HEK293 (cell line): Measurements from ENCODE around the gene PEX11G.
A peak's percentile ranks its signal among the peaks of the same experiment; 100 is the strongest.

Experiments
- BCL11A ChIP-seq: fragments of 450-650 bp; formaldehyde crosslinking; IDR thresholded peaks from 2 replicates; pipeline ENCODE4 v1.5.1; 2016; ENCODE audit warnings: low read depth, missing biosample characterization, missing genetic modification characterization
- FEZF1 ChIP-seq: fragments of 450-650 bp; formaldehyde crosslinking; IDR thresholded peaks from 2 replicates; pipeline ENCODE4 v1.5.1; 2016; ENCODE audit warnings: missing biosample characterization, missing genetic modification characterization
- KLF10 ChIP-seq: fragments of 450-650 bp; IDR thresholded peaks from 2 replicates; pipeline ENCODE4 v1.5.1; 2018; ENCODE audit warnings: missing biosample characterization, mild to moderate bottlenecking, missing genetic modification characterization
- KLF16 ChIP-seq: fragments of 450-650 bp; formaldehyde crosslinking; IDR thresholded peaks from 2 replicates; pipeline ENCODE4 v1.5.1; 2017; ENCODE audit warnings: missing biosample characterization, missing genetic modification characterization
- SALL2 ChIP-seq: fragments of 450-650 bp; formaldehyde crosslinking; IDR thresholded peaks from 2 replicates; pipeline ENCODE4 v1.5.0; 2017; ENCODE audit warnings: missing biosample characterization, mild to moderate bottlenecking, missing genetic modification characterization, borderline replicate concordance
- SP7 ChIP-seq: fragments of 450-650 bp; formaldehyde crosslinking; IDR thresholded peaks from 2 replicates; pipeline ENCODE4 v1.5.1; 2016; ENCODE audit warnings: missing biosample characterization, missing genetic modification characterization
- ZFP41 ChIP-seq: fragments of 450-650 bp; formaldehyde crosslinking; IDR thresholded peaks from 2 replicates; pipeline ENCODE4 v1.5.1; 2016; ENCODE audit warnings: missing biosample characterization, missing genetic modification characterization, borderline replicate concordance
- ZNF133 ChIP-seq: fragments of 450-650 bp; formaldehyde crosslinking; IDR thresholded peaks from 2 replicates; pipeline ENCODE4 v1.5.1; 2016; ENCODE audit warnings: missing biosample characterization, missing genetic modification characterization
- ZNF155 ChIP-seq: fragments of 450-650 bp; formaldehyde crosslinking; IDR thresholded peaks from 2 replicates; pipeline ENCODE4 v1.5.1; 2016; ENCODE audit warnings: missing biosample characterization, missing genetic modification characterization
- ZNF248 ChIP-seq: fragments of 450-650 bp; formaldehyde crosslinking; IDR thresholded peaks from 2 replicates; pipeline ENCODE4 v1.5.1; 2017; ENCODE audit warnings: missing biosample characterization, missing genetic modification characterization
- ZNF37A ChIP-seq: fragments of 450-650 bp; IDR thresholded peaks from 2 replicates; pipeline ENCODE4 v1.5.1; 2018; ENCODE audit warnings: missing biosample characterization, missing genetic modification characterization
- ZNF473 ChIP-seq: fragments of 450-650 bp; formaldehyde crosslinking; IDR thresholded peaks from 2 replicates; pipeline ENCODE4 v1.5.1; 2017; ENCODE audit warnings: missing biosample characterization, missing genetic modification characterization
- ZNF48 ChIP-seq: fragments of 450-650 bp; formaldehyde crosslinking; IDR thresholded peaks from 2 replicates; pipeline ENCODE4 v1.5.1; 2016; ENCODE audit warnings: missing biosample characterization, missing genetic modification characterization
- ZNF501 ChIP-seq: fragments of 450-650 bp; formaldehyde crosslinking; IDR thresholded peaks from 2 replicates; pipeline ENCODE4 v1.5.1; 2016; ENCODE audit warnings: missing biosample characterization, missing genetic modification characterization
- ZNF514 ChIP-seq: fragments of 450-650 bp; formaldehyde crosslinking; IDR thresholded peaks from 2 replicates; pipeline ENCODE4 v1.5.1; 2016; ENCODE audit warnings: missing biosample characterization, missing genetic modification characterization
- ZNF548 ChIP-seq: fragments of 450-650 bp; formaldehyde crosslinking; IDR thresholded peaks from 2 replicates; pipeline ENCODE4 v1.5.1; 2016; ENCODE audit warnings: missing biosample characterization, missing genetic modification characterization
- ZNF596 ChIP-seq: fragments of 450-650 bp; IDR thresholded peaks from 2 replicates; pipeline ENCODE4 v1.5.0; 2018; ENCODE audit warnings: missing biosample characterization, mild to moderate bottlenecking, missing genetic modification characterization, moderate library complexity
- ZNF600 ChIP-seq: fragments of 450-650 bp; formaldehyde crosslinking; IDR thresholded peaks from 2 replicates; pipeline ENCODE4 v1.5.1; 2016; ENCODE audit warnings: missing biosample characterization, missing genetic modification characterization
- ZNF629 ChIP-seq: fragments of 450-650 bp; formaldehyde crosslinking; IDR thresholded peaks from 2 replicates; pipeline ENCODE4 v1.5.1; 2017; ENCODE audit warnings: missing biosample characterization, missing genetic modification characterization
- ZNF660 ChIP-seq: fragments of 450-650 bp; IDR thresholded peaks from 2 replicates; pipeline ENCODE4 v1.5.1; 2018; ENCODE audit warnings: missing biosample characterization, mild to moderate bottlenecking, missing genetic modification characterization
- TF ChIP-seq, protein P1 (sequence below): fragments of 450-650 bp; formaldehyde crosslinking; IDR thresholded peaks from 2 replicates; pipeline ENCODE4 v1.5.1; 2017; ENCODE audit warnings: missing biosample characterization, missing genetic modification characterization
- TF ChIP-seq, protein P2 (sequence below): fragments of 450-650 bp; formaldehyde crosslinking; IDR thresholded peaks from 2 replicates; pipeline ENCODE4 v1.5.1; 2016; ENCODE audit warnings: missing biosample characterization, missing genetic modification characterization, borderline replicate concordance
- TF ChIP-seq, protein P3 (sequence below): fragments of 450-650 bp; formaldehyde crosslinking; IDR thresholded peaks from 2 replicates; pipeline ENCODE4 v1.5.1; 2016; ENCODE audit warnings: missing biosample characterization, missing genetic modification characterization
- TF ChIP-seq, protein P4 (sequence below): IDR thresholded peaks from 2 replicates; pipeline ENCODE4 v1.6.1; 2011; ENCODE audit warnings: mild to moderate bottlenecking, low read depth, low read length, borderline replicate concordance
- TF ChIP-seq, protein P5 (sequence below): fragments of 450-650 bp; formaldehyde crosslinking; IDR thresholded peaks from 2 replicates; pipeline ENCODE4 v1.5.1; 2016; ENCODE audit warnings: missing biosample characterization, missing genetic modification characterization
- TF ChIP-seq, protein P6 (sequence below): fragments of 450-650 bp; IDR thresholded peaks from 2 replicates; pipeline ENCODE4 v1.5.1; 2018; ENCODE audit warnings: missing biosample characterization, mild to moderate bottlenecking, missing genetic modification characterization

The PEX11G gene

DNA sequence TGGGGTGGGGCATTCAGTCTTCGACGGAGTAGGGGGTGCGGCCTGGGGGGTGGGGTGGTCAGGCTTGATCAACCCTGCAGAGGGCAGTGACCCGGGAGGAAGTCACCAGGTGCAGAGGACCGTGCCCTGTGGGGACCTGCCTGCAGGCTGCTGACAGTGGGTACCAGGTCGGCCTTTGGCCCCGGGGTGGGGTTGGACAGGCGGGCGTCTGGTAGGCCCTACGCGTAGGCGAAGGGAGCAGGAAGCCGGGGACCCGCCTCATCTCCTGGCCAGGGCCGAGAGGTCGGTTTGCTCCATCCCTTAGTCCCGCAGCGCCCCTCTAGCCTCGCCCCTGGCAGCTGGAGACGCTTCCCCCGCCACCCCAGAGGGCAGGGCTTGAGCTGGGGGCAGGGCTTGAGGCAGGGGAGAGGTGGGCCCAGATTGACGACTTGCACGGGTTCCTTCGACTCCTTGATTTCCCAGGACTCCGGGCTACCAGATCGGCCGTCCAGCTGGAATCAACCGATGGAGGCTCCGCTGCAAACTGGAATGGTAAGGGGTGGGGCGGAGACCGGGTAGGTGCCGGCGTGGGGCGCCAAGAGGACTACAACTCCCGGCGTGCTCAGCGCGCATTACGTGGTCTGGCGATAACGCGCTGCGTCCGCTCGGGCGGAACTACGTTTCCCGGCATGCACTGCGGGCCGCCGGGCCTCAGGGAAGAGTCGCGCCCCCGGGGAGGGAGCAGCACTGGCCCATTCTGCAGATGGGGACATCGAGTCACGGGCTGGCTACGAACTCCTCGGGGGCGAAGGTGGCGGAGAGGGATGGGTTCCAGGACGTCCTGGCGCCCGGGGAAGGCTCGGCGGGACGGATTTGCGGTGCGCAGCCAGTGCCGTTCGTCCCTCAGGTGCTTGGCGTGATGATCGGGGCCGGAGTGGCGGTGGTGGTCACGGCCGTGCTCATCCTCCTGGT lies 46.5 kb upstream of the PEX11G start, which contains the start of gene PNPLA6 (continued):
- TF ChIP-seq, protein P1, sequence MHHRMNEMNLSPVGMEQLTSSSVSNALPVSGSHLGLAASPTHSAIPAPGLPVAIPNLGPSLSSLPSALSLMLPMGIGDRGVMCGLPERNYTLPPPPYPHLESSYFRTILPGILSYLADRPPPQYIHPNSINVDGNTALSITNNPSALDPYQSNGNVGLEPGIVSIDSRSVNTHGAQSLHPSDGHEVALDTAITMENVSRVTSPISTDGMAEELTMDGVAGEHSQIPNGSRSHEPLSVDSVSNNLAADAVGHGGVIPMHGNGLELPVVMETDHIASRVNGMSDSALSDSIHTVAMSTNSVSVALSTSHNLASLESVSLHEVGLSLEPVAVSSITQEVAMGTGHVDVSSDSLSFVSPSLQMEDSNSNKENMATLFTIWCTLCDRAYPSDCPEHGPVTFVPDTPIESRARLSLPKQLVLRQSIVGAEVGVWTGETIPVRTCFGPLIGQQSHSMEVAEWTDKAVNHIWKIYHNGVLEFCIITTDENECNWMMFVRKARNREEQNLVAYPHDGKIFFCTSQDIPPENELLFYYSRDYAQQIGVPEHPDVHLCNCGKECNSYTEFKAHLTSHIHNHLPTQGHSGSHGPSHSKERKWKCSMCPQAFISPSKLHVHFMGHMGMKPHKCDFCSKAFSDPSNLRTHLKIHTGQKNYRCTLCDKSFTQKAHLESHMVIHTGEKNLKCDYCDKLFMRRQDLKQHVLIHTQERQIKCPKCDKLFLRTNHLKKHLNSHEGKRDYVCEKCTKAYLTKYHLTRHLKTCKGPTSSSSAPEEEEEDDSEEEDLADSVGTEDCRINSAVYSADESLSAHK (tag by site-specific recombination) = peak; percentile 61; the same call in 1 of the 2 replicates
- TF ChIP-seq, protein P2, sequence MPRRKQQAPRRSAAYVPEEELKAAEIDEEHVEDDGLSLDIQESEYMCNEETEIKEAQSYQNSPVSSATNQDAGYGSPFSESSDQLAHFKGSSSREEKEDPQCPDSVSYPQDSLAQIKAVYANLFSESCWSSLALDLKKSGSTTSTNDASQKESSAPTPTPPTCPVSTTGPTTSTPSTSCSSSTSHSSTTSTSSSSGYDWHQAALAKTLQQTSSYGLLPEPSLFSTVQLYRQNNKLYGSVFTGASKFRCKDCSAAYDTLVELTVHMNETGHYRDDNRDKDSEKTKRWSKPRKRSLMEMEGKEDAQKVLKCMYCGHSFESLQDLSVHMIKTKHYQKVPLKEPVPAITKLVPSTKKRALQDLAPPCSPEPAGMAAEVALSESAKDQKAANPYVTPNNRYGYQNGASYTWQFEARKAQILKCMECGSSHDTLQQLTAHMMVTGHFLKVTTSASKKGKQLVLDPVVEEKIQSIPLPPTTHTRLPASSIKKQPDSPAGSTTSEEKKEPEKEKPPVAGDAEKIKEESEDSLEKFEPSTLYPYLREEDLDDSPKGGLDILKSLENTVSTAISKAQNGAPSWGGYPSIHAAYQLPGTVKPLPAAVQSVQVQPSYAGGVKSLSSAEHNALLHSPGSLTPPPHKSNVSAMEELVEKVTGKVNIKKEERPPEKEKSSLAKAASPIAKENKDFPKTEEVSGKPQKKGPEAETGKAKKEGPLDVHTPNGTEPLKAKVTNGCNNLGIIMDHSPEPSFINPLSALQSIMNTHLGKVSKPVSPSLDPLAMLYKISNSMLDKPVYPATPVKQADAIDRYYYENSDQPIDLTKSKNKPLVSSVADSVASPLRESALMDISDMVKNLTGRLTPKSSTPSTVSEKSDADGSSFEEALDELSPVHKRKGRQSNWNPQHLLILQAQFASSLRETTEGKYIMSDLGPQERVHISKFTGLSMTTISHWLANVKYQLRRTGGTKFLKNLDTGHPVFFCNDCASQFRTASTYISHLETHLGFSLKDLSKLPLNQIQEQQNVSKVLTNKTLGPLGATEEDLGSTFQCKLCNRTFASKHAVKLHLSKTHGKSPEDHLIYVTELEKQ = no peak
- TF ChIP-seq ZNF155 (tag by site-specific recombination) = no peak
- peak; percentile 72; the same call in 1 of the 2 replicates for TF ChIP-seq KLF10
- TF ChIP-seq ZNF501 = 0 out of 2 replicates have a peak, but pooled peaks have one; percentile 70
- no peak for TF ChIP-seq ZFP41 (tag by site-specific recombination)
- TF ChIP-seq, protein P3, sequence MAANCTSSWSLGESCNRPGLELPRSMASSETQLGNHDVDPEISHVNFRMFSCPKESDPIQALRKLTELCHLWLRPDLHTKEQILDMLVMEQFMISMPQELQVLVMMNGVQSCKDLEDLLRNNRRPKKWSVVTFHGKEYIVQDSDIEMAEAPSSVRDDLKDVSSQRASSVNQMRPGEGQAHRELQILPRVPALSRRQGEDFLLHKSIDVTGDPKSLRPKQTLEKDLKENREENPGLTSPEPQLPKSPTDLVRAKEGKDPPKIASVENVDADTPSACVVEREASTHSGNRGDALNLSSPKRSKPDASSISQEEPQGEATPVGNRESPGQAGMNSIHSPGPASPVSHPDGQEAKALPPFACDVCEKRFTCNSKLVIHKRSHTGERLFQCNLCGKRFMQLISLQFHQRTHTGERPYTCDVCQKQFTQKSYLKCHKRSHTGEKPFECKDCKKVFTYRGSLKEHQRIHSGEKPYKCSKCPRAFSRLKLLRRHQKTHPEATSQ (tag by site-specific recombination) = peak; percentile 90; the same call in 1 of the 2 replicates
- TF ChIP-seq ZNF596 (tag by site-specific recombination) = no peak
- TF ChIP-seq ZNF600 (tag by site-specific recombination) = peak; percentile 28; the same call in 1 of the 2 replicates
- TF ChIP-seq ZNF37A (tag by site-specific recombination) = no peak
- TF ChIP-seq, protein P4, sequence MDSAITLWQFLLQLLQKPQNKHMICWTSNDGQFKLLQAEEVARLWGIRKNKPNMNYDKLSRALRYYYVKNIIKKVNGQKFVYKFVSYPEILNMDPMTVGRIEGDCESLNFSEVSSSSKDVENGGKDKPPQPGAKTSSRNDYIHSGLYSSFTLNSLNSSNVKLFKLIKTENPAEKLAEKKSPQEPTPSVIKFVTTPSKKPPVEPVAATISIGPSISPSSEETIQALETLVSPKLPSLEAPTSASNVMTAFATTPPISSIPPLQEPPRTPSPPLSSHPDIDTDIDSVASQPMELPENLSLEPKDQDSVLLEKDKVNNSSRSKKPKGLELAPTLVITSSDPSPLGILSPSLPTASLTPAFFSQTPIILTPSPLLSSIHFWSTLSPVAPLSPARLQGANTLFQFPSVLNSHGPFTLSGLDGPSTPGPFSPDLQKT = no peak
- peak; percentile 94 for TF ChIP-seq ZNF629
- no peak for TF ChIP-seq FEZF1 (tag by site-specific recombination)
- peak; percentile 82; the same call in 1 of the 2 replicates for TF ChIP-seq KLF16 (tag by site-specific recombination)
- 0 out of 2 replicates have a peak, but pooled peaks have one; percentile 16 for TF ChIP-seq ZNF660
- TF ChIP-seq, protein P5, sequence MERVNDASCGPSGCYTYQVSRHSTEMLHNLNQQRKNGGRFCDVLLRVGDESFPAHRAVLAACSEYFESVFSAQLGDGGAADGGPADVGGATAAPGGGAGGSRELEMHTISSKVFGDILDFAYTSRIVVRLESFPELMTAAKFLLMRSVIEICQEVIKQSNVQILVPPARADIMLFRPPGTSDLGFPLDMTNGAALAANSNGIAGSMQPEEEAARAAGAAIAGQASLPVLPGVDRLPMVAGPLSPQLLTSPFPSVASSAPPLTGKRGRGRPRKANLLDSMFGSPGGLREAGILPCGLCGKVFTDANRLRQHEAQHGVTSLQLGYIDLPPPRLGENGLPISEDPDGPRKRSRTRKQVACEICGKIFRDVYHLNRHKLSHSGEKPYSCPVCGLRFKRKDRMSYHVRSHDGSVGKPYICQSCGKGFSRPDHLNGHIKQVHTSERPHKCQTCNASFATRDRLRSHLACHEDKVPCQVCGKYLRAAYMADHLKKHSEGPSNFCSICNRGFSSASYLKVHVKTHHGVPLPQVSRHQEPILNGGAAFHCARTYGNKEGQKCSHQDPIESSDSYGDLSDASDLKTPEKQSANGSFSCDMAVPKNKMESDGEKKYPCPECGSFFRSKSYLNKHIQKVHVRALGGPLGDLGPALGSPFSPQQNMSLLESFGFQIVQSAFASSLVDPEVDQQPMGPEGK (tag by site-specific recombination) = peak; percentile 92
- no peak for TF ChIP-seq ZNF473 (tag by site-specific recombination)
- no peak for TF ChIP-seq ZNF48
- TF ChIP-seq ZNF133 (tag by site-specific recombination) = 0 out of 2 replicates have a peak, but pooled peaks have one; percentile 52
- no peak for TF ChIP-seq SALL2
- peak; percentile 82 for TF ChIP-seq SP7
- no peak for TF ChIP-seq ZNF548 (tag by site-specific recombination)
- TF ChIP-seq, protein P6, sequence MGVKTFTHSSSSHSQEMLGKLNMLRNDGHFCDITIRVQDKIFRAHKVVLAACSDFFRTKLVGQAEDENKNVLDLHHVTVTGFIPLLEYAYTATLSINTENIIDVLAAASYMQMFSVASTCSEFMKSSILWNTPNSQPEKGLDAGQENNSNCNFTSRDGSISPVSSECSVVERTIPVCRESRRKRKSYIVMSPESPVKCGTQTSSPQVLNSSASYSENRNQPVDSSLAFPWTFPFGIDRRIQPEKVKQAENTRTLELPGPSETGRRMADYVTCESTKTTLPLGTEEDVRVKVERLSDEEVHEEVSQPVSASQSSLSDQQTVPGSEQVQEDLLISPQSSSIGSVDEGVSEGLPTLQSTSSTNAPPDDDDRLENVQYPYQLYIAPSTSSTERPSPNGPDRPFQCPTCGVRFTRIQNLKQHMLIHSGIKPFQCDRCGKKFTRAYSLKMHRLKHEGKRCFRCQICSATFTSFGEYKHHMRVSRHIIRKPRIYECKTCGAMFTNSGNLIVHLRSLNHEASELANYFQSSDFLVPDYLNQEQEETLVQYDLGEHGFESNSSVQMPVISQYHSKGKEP (tag by site-specific recombination) = no peak
- no peak for TF ChIP-seq BCL11A (tag by site-specific recombination)
- TF ChIP-seq ZNF248 (tag by site-specific recombination) = no peak
- no peak for TF ChIP-seq ZNF514
